GM21515 (cell line): ENCODE measurements around the gene CLDN4.

Source experiments
- ATAC-seq: cut with Tn5 transposase; IDR thresholded peaks from one replicate; pipeline ENCODE4 v1.9.1; 2021; ENCODE audit not compliant: unreplicated experiment

Gene CLDN4

GRCh38 chr7:73871163-73872011 is 40.6 kb downstream of the CLDN4 start:
- ATAC-seq: no peak

GRCh38 chr7:73872056-73872908 is 41.5 kb downstream of the CLDN4 start:
- no peak for ATAC-seq

- ATAC-seq: no peak
These were observed 45.6 kb downstream of the CLDN4 start for GRCh38 chr7:73876361-73876760.

GRCh38 chr7:73876973-73877372 is 46.2 kb downstream of the CLDN4 start:
- ATAC-seq: no peak

GRCh38 chr7:73879977-73880681 is 49.3 kb downstream of the CLDN4 start:
- ATAC-seq: no peak

GRCh38 chr7:73880755-73881328 is 50.0 kb downstream of the CLDN4 start:
- ATAC-seq: no peak

GRCh38 chr7:73881352-73882046 is 50.7 kb downstream of the CLDN4 start:
- ATAC-seq: no peak

GRCh38 chr7:73882047-73882402 is 51.2 kb downstream of the CLDN4 start:
- no peak for ATAC-seq
